ENCODE results near the gene NUPR1.

Gene NUPR1

DNA sequence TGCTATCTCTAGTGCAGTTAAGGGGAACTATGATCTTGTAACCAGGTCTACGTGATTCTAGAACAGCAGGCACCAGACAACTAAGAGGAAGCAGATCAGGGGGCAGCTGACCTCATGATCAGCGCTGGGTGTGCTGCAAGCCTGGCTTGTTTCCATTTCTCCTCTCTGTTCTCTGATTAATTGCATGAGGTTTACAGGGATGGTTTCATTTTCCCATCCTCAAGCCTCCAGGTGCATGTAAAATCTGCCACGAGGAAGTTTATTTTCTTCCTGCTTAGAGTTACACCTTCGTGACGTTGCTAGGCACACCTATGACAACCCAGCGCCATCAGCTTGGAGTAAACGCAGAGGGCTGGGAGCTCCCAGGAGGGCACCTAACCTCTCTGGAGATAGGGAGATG is 4.3 kb upstream of the NUPR1 start:
- ChIA-PET POLR2A (no interaction called here), CTCF (interaction anchor here (1.0 to 1.5 kb wide), 2 partner anchors 11 to 73 kb away, joined by 3 to 5 read pairs; partner anchors contain the start of gene SGF29)
- no peak overlapping the region for H3K4me3 ChIP-seq (ENCODE audit: low read depth, low read length)
- no peak overlapping the region for H3K27ac ChIP-seq (ENCODE audit: extremely low read depth, low read depth, low read length)
- H3K4me1 ChIP-seq (ENCODE audit: control insufficient read depth, insufficient read depth, low read length) = no peaks in the 10 kb centered on the region
- no peaks in the 10 kb centered on the region for H3K9me3 ChIP-seq (ENCODE audit: control insufficient read depth, insufficient read depth, low read depth, low read length)
- no peak for TF ChIP-seq ZNF155 (tag by site-specific recombination; IDR thresholded peaks at IDR 0.05)
- TF ChIP-seq KLF17 (tag by site-specific recombination; IDR thresholded peaks at IDR 0.05) = no peak
- TF ChIP-seq ZFHX2 (tag by site-specific recombination; conservative IDR thresholded peaks at IDR 0.05) = no peak
- no peak for TF ChIP-seq SCRT1 (tag by site-specific recombination; IDR thresholded peaks at IDR 0.05; ENCODE audit: borderline replicate concordance)
- TF ChIP-seq SALL2 (tag by site-specific recombination; IDR thresholded peaks at IDR 0.05; ENCODE audit: borderline replicate concordance) = no peak
- no peak for TF ChIP-seq ZNF501 (tag by site-specific recombination; IDR thresholded peaks at IDR 0.05)
- TF ChIP-seq ZNF610 (tag by site-specific recombination; IDR thresholded peaks at IDR 0.05; ENCODE audit: borderline replicate concordance) = no peak
- TF ChIP-seq ZNF548 (tag by site-specific recombination; IDR thresholded peaks at IDR 0.05) = no peak
- TF ChIP-seq ZNF423 (tag by site-specific recombination; IDR thresholded peaks at IDR 0.05) = no peak
- TF ChIP-seq ZNF416 (tag by site-specific recombination; IDR thresholded peaks at IDR 0.05) = no peak
- H3K36me3 ChIP-seq (ENCODE audit: control insufficient read depth in 2 of 2, insufficient read depth in 1 of 2, low read length in 2 of 2) = no peaks in the 10 kb centered on the region

DNA sequence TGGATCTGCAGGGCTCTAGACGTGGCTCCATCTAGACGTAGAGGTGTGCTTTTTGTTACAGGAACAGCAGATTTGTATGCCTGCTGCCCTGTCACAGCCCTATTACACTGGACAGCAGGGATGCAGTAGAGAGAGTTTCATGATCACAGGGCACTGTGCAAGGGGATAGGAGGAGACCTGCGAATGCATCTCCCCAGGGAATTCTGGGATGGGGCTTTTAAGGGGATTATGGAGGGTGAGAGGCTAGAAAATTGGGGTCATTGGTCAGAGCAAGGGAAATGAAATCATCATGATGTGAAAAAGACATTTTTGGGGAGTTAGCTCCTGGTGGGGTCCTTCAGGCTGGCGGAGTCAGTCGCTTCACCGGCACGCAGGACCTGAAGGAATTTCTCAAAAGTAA is 3.9 kb upstream of the NUPR1 start:
- Histone ChIP-seq H3K27ac (ENCODE audit: extremely low read depth, low read depth, low read length) (no peak overlapping the region), H3K36me3 (ENCODE audit: control insufficient read depth in 2 of 2, insufficient read depth in 1 of 2, low read length in 2 of 2) (no peaks in the 10 kb centered on the region), H3K9me3 (ENCODE audit: control insufficient read depth, insufficient read depth, low read depth, low read length) (no peaks in the 10 kb centered on the region), H3K4me1 (ENCODE audit: control insufficient read depth, insufficient read depth, low read length) (no peaks in the 10 kb centered on the region), H3K4me3 (ENCODE audit: low read depth, low read length) (no peak overlapping the region)
- ChIA-PET POLR2A (no interaction called here), CTCF (interaction anchor here (1.5 kb wide), 1 partner anchor 11 kb away, joined by 5 read pairs; the partner anchor contains the start of gene SGF29)
- TF ChIP-seq ZNF701 (tag by site-specific recombination; IDR thresholded peaks at IDR 0.05) (no peak), RBAK (tag by site-specific recombination; IDR thresholded peaks at IDR 0.05) (no peak), KLF7 (tag by site-specific recombination; IDR thresholded peaks at IDR 0.05; ENCODE audit: borderline replicate concordance) (no peak), KLF8 (tag by site-specific recombination; IDR thresholded peaks at IDR 0.05) (no peak), ZNF629 (tag by site-specific recombination; IDR thresholded peaks at IDR 0.05) (no peak), ZNF777 (tag by site-specific recombination; IDR thresholded peaks at IDR 0.05; ENCODE audit: borderline replicate concordance) (no peak), ZNF26 (tag by site-specific recombination; IDR thresholded peaks at IDR 0.05) (no peak)
- TF ChIP-seq, protein P1, sequence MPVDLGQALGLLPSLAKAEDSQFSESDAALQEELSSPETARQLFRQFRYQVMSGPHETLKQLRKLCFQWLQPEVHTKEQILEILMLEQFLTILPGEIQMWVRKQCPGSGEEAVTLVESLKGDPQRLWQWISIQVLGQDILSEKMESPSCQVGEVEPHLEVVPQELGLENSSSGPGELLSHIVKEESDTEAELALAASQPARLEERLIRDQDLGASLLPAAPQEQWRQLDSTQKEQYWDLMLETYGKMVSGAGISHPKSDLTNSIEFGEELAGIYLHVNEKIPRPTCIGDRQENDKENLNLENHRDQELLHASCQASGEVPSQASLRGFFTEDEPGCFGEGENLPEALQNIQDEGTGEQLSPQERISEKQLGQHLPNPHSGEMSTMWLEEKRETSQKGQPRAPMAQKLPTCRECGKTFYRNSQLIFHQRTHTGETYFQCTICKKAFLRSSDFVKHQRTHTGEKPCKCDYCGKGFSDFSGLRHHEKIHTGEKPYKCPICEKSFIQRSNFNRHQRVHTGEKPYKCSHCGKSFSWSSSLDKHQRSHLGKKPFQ (tag by site-specific recombination; IDR thresholded peaks at IDR 0.05) = no peak

- Histone ChIP-seq H3K9me3 (ENCODE audit: control insufficient read depth, insufficient read depth, low read depth, low read length) (no peaks in the 10 kb centered on the region), H3K27ac (ENCODE audit: extremely low read depth, low read depth, low read length) (no peak overlapping the region), H3K4me1 (ENCODE audit: control insufficient read depth, insufficient read depth, low read length) (no peaks in the 10 kb centered on the region), H3K36me3 (ENCODE audit: control insufficient read depth in 2 of 2, insufficient read depth in 1 of 2, low read length in 2 of 2) (no peaks in the 10 kb centered on the region), H3K4me3 (ENCODE audit: low read depth, low read length) (no peak overlapping the region)
- TF ChIP-seq ZNF623 (tag by site-specific recombination; IDR thresholded peaks at IDR 0.05) = no peak
- TF ChIP-seq ZNF580 (tag by site-specific recombination; IDR thresholded peaks at IDR 0.05) = no peak
- ChIA-PET POLR2A (interaction anchor here (1.0 kb wide), 1 partner anchor 48 kb away, joined by 5 read pairs; the partner anchor contains the start of gene CLN3), CTCF (interaction anchor here (0.5 kb wide), 1 partner anchor 243 kb away, joined by 3 read pairs; no protein-coding TSS in a partner anchor)
These were observed 1.6 kb upstream of the NUPR1 start for GRCh38 chr16:28540346-28540745.

Measured in HEK293 (cell line).